Stimulated activated CD4-positive, alpha-beta T cell treated with anti-CD3 and anti-CD28 coated beads, Interleukin-1b, Interleukin-23, amount 100 ng/mL, for 4 hours (primary cell): Measurements from ENCODE around the gene GARIN5A.
A peak's percentile ranks its signal among the peaks of the same experiment; 100 is the strongest.

Source experiments
- DNase-seq, 2 donors: peaks; one replicate each; pipeline ENCODE4 v3.0.0-alpha.2; 2020; ENCODE audit warnings: low read depth in 2 of 2

Gene GARIN5A

DNA sequence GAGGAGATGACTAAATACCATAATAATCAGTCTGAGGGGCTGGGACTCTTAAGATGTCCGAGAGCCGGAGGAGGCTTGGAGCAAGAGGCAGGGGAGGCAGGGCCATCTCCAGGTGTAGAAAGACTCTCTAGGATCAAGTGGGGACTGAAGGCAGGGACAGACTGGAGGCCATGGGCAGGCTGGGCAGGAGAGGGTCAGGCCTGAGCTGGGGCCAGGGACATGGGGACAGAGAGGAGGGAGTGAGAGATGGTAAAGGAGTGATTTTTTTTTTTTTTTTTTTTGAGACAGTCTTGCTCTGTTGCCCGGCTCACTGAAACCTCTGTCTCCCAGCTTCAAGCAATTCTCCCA is 32.2 kb upstream of the GARIN5A start:
- no peak for DNase-seq

DNA sequence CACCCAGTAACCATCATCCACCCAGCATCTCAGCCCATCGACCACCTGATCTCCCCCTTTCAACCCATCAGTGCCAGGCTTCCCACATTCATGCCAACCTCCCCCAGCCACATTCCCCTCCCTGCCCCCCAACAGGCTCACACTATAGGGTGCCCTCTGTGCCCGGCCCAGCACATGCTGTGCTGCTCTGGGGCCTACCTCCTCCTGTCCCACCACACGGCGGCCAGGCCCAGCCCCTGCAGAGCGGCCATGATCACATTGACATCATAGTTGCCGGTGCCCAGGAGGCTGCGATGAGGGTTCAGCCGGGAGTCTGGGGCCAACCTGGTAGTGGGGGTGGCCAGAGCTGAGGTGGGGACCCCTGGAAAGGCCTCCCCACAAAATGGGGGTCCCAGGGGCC is 30.7 kb upstream of the GARIN5A start:
- DNase-seq, result no peak

DNA sequence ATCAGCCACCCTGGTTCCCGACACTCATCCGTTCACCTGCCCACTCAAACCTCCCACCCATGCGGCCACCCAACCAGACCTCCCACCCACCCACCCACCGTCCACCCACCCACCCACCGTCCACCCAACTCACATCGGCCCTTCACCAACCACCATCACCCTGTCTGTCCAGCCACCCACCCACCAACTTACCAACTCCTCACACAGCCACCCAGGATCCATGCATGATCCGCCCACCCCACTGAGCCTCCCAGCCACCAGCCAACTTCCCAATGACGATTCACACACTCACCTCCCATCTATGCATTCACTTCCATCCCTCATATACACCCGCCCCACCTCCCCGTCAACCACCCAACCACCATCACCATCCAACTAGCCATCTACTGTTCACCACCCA is 30.1 kb upstream of the GARIN5A start:
- no peak for DNase-seq

DNA sequence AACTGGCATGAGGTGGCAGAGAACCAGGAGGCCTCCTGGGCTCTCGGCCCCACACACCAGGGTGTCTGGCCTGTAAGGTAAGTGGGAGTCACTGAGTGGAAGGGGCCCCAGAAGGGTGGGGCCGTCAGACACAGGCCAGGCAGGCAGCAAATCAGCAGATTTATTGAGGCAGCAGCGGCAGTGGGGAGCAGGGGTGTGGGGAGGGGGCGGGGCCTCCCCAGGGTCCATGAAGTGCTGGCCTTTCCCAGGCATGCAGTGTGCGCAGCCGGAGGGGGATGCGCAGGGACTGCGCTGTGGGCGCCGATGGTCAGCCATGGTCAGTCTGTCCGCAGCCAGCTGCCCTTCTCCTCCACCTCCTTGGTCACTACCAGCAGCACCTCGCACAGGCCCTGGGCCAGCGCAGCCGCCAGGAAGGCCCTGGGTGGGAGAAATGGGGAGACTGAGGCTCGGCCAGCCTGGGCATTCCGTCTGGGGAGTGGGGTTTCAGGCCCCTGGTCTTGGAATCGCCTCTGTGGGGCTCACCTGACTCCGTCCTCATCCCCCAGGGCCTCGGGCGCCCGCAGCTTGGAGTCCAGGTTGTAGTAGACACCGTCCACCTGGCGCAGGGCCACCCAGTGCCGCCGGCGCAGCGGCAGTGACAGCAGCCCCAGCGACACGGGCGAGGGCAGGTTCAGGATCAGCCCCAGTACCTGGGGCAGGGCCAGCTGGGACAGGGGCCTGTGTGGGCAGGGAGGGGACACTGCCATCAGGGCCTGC is 29.4 kb upstream of the GARIN5A start:
- DNase-seq, result no peak

DNA sequence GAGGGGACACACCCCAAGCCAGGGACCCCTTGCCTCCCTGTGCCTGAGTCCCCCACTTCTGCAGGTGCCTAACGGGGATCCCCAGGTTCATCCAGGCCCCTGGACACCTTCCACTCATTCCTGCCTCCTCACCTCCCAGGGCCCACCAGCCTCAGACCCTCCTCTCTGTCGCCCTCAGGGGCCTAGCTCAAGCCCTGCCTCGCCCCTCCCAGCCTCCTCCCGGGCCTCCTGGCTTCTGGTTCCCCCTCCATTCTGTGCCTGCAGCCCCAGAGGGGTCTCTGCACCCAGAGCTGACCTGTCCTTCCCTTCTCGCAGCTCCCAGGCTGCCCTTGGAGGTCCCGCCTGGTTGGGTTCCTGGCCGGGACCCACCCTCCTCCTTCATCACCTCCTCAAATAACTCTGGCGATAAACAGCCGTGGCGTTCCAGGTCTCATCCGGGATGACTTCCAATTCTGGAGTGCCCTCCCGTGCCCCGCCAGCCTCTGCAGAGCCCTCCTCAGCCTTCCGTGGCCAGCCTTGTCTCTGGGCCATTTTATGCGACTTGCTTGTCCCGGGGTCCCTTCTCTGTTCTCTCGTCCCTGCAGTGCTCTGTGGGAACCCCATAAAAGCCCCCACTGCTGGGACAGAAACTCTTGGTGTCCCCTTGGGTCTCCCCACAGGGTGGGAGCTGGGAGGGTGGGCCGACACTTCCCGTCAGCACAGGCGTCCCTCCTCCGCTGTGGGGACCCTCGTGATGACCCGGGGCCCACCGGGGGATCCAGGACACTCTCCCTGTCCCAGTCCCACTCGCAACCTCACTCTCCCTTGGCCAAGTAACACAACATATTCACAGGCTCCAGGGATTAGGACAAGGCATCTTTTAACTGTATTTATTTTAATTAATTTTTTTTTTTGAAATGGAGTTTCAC is 25.2 kb upstream of the GARIN5A start:
- DNase-seq, result no peak

DNA sequence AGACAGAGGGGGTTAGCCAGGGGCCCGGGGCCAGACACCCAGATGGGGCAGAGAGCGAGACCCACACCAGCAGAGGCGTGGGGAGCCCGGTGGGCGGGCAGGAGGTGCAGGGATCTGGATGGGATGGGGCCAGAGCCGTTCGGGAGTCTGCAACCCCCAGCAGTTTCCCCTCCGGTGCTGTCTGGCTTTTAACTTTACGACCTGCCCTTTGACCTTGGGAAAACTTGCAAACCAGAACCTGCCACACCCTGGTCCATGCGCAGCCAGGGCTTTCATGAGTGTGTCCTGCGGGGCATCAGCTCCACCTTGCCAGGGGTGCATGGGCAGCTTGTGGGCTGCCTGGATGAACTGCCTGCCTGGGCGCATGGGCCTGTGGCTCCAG is 24.5 kb upstream of the GARIN5A start:
- DNase-seq, result no peak

DNA sequence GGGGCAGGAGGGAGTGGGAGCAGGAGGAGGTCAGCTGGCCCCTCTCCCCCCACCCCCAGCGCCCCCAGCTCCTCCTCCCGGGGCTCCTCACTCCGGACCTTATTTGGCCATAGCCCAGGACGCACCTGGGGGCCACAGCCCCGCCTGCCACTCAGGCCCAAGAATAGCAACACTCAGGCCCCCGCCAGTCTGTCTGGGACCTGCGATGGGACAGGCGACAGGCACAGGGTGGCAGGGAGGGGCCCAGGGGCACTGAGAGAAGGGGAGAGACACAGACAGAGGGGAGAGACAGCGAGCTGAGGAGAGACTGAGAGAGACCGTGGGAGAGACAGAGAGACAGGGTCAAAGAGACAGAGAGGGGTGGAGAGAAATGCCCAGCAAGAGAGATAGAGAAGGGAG is 24.1 kb upstream of the GARIN5A start:
- DNase-seq, result no peak

DNA sequence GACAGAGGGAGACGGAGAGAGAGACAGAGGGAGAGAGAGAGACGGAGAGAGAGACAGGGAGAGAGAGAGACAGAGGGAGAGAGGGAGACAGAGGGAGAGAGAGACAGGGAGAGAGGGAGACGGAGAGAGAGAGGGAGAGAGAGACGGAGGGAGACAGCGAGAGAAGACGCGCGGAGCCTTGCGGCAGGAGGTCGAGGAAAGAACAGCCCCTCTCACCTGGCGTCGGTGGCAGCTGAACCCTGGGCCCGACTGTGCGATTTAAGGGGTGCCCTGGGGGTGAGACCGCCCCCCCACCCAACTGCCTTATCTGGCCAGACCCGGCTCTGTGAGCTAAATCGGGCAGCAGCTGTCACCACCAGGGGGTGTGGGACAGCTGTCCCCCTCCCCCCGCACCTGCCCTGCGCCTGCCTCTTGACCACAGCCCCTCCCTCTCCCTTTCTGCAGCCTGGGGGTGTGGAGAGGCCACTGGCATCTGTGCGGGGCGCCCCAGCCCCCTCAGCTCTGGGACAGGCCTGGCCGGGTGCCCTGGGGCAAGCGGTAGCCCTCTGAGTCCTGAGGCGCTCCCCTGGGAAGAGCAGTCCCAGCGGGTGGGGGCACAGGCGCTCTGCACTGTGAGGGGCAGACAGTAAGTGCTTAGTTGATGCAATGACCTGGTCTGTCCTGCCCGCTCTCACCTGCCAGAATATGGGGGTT is 23.6 kb upstream of the GARIN5A start:
- DNase-seq, result no peak

DNA sequence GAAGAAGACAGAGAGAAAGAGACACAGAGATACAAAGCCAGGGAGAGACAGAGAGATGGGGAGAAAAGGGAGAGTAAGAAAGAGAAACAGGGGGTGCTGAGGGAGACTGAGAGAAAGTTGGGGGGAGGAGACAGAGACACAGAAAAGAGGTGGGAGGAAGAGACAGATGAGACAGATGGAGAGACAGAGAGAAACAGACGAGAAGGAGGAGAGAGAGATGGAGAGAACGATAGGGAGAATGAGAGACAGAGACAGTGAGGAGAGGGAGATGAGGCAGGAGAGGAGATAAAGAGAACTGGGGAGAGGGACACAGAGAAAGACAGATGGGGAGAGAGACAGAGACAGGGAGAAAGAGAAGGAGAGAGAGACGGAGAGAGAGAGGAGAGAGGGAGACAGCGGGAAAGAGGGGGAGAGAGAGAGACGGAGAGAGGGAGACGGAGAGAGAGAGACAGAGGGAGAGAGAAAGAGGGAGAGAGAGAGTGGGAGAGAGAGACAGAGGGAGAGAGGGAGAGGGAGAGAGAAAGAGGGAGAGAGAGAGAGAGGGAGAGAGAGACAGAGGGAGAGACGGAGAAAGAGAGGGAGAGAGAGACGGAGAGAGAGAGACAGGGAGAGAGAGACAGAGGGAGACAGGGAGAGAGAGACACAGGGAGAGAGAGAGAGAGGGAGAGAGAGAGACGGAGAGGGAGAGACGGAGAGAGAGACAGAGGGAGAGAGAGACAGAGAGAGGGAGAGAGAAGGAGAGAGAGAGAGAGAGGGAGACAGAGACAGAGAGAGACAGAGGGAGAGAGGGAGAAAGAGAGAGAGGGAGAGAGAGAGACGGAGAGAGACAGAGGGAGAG is 21.8 kb upstream of the GARIN5A start:
- no peak for DNase-seq

DNA sequence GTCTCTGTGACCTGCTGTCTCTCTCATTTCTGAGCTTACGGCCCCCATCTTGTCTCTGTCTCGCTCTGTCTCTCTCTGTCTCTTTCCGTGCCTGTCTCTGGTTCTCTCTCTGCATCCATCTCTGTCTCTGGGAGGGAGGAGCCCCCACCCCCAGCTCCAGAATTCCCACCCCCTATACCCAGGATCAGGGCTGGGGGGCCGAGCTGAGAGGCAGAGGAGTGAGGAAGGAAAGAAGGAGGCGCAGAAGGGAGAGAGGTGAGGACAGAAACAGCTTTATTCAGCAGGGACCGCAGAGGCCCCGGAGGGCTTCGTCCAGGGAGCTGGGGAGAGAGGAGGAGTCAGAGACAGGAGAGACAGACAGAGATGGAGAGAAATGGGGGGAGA is 20.4 kb upstream of the GARIN5A start:
- DNase-seq, result no peak

DNA sequence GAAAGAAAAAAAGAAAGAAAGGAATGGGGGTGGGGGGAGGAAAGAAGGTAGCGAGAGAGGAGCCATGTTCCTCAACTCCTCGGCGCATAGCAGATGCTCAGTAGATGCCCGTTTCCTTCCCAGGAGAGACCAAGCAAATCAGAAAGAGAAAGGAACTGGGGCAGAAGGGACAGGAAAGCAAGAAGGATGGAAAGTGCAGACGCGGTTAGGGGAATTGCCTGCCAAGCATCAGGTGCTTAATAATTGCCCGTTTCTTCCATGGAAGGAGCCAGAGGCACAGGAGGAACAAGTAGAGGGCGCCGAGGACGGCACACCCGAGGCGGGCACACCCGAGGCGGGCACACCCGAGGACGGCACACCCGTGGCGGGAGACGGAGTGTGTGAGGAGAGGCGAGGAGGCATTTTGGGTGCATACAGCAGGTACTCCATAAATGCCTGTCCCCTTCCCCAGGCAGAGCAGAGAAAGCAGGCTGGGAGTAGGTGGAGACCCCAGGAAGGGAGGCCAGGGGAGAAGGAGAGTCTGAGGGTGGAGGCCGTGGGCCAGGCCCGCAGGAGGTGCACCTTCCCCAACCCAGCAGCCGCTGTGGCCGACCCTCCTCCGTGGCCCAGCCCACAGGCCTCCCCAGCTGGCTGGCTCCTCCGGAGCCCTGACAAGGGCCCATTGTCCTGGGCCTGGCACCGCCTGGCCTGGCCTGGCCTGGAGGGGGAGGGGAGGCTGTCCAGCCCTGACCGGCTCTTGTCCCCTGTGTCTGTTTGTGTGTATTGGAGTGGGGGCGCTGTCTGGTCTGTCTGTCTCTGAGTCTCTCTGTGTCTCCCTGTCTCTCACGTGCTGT is 19.8 kb upstream of the GARIN5A start:
- DNase-seq, result no peak

DNA sequence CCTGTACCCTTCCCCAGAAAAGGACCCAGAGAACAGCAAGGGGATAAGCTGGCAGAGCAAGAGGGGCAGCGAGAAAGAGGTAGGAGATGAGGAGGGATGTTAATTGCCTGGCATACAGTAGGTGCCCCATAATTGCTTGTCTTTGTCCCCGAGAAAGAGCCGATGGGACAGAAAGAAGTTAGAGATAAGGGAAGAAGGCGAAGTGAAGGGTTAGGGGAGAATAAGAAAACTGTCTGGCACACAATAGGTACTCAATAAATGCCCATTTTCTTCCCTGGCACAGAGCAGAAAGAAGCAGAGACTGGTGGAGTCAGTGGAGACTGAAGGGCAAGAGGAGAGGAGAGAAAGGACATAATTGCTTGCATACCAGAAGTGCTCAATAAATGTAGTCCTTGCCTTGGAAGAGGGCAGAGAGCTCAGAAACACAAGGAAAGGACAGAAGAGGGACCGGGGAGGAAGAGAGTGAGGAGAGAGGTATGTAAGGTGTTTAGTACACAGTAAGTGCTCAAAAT is 18.4 kb upstream of the GARIN5A start:
- no peak for DNase-seq

DNA sequence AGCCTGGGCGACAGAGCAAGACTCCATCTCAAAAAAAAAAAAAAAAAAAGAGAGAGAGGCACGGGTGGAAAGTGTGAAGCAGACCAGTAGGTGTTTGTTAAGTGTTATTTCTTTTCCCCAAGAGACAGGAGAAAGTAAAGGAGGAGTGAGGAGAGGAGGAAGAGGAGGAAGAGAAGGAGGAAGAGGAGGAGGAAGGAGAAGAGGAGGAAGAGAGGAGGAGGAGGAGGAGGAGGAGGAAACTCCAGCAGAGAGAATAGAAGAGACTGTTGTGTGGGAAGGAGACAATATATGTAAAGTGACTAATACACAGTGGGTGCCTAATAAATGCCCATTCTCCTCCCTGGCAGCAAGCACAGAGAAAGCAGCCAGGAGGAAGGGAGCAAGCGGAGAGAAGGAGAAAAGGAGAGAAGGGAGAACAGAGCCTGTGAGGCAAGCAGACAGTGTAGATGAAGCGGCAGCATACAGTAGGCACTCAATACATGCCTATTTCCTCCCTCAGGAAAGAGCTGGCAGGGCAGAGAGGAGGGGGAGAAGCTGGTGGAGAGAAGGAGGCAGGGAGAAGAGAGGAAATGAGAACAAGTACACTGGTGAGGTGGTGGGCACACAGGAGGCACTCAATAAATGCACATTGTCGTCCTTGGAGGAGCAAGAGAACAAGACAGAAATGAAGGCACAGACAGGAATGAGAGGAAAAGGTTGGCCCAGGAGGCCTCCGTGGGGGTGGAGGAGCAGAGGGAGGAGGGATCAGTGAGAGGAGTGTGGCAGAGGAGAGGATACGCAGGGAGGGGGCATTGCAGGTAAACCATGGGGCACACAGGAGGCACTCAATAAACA is 17.8 kb upstream of the GARIN5A start:
- no peak for DNase-seq

DNA sequence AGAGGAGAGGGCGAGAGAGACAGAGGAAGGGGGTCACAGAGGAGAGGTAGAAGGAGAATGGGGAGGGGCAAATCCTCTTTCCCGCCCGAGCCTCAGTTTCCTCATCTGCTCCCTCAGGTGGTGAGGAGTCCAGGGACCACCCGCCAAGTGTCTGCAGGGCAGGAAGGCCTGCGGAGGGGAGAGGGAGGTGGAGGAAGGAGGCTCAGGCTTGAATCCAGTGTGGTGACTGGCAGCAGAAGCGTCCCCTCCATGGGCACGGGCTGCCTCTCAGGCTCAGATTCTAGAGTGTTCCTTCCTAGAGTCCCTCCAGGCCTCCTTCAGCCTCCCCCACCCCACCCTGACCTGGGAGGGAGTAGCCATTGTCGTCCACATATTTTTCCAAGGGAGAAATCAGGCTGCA is 16.5 kb upstream of the GARIN5A start:
- DNase-seq, result no peak

DNA sequence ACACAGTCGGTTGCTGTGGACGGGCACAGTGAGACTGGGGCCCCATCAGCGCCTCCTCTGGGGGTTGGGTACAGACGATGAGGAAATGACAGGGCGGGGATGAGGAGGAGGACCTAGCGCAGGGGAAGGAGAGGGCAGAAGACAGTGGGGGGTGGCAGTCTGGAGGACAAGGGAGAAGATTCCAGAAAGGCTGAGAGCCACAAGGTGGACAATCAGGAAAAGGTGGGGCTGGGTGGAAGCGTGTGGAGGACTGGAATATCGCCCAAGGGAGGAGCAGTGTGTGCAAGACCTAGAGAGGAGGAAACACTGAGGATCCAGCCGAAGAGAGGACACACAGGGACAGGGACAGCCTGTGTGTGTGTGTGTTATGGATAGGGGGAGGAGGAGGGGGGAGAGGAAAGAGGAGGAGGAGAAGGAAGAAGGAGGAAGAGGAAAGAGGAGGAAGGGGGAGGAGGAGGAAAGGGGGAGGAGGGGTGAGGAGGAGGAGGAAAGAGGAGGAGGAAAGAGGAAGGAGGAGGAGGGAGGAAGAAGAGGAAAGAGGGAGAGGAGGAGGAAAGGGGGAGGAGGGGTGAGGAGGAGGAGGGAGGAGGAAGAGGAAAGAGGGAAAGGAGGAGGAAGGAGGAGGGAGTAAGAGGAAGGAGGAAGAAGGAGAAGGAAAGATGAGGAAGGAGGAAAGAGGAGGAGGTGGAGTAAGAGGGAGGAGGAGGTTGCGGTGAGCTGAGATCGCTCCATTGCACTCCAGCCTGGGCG is 15.8 kb upstream of the GARIN5A start:
- DNase-seq, result peak; percentile 11 to 32

DNA sequence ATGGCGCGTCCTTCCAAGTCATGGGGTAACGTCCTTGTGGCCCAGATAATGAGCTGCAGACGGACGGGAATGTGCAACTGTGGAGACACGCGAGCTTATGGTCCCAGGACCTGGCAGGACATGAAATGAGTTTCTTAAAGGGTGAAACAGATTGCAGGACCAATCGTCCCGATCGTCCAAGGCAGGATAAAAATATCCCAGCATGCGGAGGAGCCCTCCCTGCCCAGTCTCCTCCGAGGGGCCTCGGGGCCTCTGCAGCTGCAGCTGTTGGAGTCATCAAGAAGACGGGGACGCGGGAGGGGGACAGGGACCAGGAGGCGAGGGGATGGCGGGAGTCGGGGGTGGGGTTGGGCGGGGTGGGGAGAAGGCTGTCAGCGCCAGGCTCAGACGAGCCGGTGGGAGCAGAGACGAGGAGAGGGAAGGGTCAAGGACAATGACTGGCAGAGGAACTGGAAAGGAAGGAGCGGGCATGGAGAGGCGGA is 14.4 kb upstream of the GARIN5A start:
- DNase-seq, result no peak

DNA sequence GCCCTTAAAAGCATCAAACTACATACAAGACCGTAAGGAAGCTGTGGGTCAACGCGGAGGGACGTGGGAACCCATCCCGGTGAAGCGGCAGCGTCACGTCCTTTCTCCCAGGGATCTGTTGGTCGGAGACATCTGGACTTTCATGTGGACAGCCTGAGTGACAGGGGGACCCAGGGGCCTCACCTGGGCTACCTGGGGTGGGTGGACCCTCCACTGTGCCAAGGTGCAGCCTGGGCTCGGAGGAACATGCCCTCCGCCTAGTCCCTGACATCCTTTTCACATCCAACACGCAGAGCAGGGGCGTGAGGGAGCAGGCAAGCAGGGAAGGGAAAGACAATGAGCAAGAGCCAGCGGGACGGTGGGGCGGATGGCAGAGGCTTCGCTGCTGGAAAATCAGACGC is 13.8 kb upstream of the GARIN5A start:
- no peak for DNase-seq

DNA sequence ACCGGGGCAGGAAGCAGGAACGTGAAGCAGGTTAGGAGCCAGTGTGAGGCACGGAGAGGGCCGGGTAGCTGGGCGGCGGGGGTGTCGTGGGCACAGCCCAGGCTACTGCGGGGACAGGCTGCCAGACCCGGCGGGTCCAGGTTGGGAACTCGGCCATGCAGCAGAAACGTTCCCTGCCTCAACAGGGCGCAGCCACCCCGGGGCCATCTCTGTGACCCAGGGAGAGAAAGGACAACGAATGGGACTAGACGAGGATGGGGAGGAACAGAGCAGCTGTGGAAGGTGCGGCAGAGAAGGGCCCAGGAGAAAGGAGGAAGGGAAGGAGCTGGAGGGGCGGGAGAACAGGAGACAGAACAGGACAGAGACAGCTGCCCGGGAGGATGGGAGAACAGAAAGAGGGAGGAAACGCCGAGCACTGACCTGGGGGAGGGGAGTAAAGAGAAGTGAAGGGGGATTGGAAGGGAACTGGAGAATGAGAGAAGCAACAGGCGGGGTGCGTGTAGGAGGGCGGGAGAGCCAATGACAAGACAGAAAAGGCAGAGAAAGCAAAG is 12.9 kb upstream of the GARIN5A start:
- DNase-seq, result no peak
